Spleen (tissue), 11 donors: ENCODE results near the gene MEIS2. TPM values are rescaled to one million over a fixed set of nuclear protein-coding genes. Genes with fewer than 3 reads are reported as not detected.

Source experiments
- DNase-seq: peaks from one replicate; pipeline ENCODE4 v3.0.0-alpha.2; 2020
- H3K27ac ChIP-seq, 8 donors: fragments of 200-600 bp; sonication (generic) in 7 of 8; 1 replicate in 4 of 8; 2 replicates in 4 of 8; pipeline versions ENCODE4 v1.5.0 to v1.8.0; 2016 to 2021; ENCODE audit warnings: inconsistent platforms in 4 of 8, mild to moderate bottlenecking in 4 of 8, moderate library complexity in 1 of 8
- H3K27me3 ChIP-seq, 7 donors: fragments of 200-600 bp; sonication (generic) in 6 of 7; replicated peaks in 1 of 7; 1 replicate in 4 of 7; 2 replicates in 3 of 7; pipeline versions ENCODE4 v1.5.0 to v1.8.0; 2016 to 2021; ENCODE audit warnings: inconsistent platforms in 3 of 7, mild to moderate bottlenecking in 1 of 7
- H3K36me3 ChIP-seq, 6 donors: fragments of 200-600 bp; sonication (generic) in 5 of 6; 1 replicate in 4 of 6; 2 replicates in 2 of 6; pipeline versions ENCODE4 v1.5.0 to v1.8.0; 2016 to 2021; ENCODE audit warnings: inconsistent platforms in 2 of 6
- H3K4me1 ChIP-seq, 6 donors: fragments of 200-600 bp; sonication (generic) in 5 of 6; 1 replicate in 3 of 6; 2 replicates in 3 of 6; pipeline versions ENCODE4 v1.5.0 to v1.8.0; 2016 to 2021; ENCODE audit warnings: inconsistent platforms in 3 of 6
- H3K4me3 ChIP-seq, 8 donors: fragments of 200-600 bp; sonication (generic) in 7 of 8; 1 replicate in 4 of 8; 2 replicates in 4 of 8; pipeline versions ENCODE4 v1.5.0 to v1.8.0; 2016 to 2021; ENCODE audit warnings: inconsistent platforms in 4 of 8, mild to moderate bottlenecking in 4 of 8, moderate library complexity in 2 of 8
- H3K9me3 ChIP-seq, 8 donors: fragments of 200-600 bp; sonication (generic) in 7 of 8; 1 replicate in 4 of 8; 2 replicates in 4 of 8; pipeline versions ENCODE4 v1.5.0 to v1.8.0; 2016 to 2021; ENCODE audit warnings: inconsistent platforms in 4 of 8
- POLR2A ChIP-seq, 3 donors: fragments of 450-650 bp; IDR thresholded peaks; one replicate each; pipeline ENCODE4 v1.5.1; 2017; ENCODE audit warnings: antibody characterized with exemption in 3 of 3, mild to moderate bottlenecking in 1 of 3
- POLR2AphosphoS5 ChIP-seq, 3 donors: sonication (generic); formaldehyde crosslinking; IDR thresholded peaks; one replicate each; pipeline ENCODE4 v1.5.1; 2017; ENCODE audit warnings: antibody characterized with exemption in 3 of 3
- WGBS, 5 donors: extraction: QIAGEN DNeasy Blood & Tissue Kit in 3 of 5; methylation state at CpG; one replicate each; pipeline versions ENCODE4 v1.1.5 to v1.1.7; 2013 to 2018; 5-methylcytosine and 5-hydroxymethylcytosine counted together
- intact Hi-C: fragments of 100-400 bp; cut with DNase I; formaldehyde crosslinking; loops from one replicate; pipeline ENCODE4 v1.15.0; 2023; ENCODE audit warnings: low total_unique reads
- polyA plus RNA-seq, 3 donors: library from polyadenylated mRNA; stranded (reverse); fragments of 200-250 nt; gene quantifications; one replicate each; pipeline ENCODE4 v1.2.1, GENCODE V29; 2013
- total RNA-seq, 7 donors: library from RNA; depleted of rRNA in 3 of 7; stranded (reverse); fragments of >200 nt in 3 of 7; fragmentation: NEBNext Ultra II Directional in 4 of 7; extraction: Animal tissue kit (Norgen Biotek cat#: 25700) in 4 of 7; gene quantifications; one replicate each; pipeline versions ENCODE4 v1.1.0 to v1.2.1, GENCODE V29; 2016 to 2021
- TF ChIP-seq, protein P1 (sequence below), 11 experiments: fragments of 200-600 bp in 7 of 11; fragments of 450-650 bp in 4 of 11; sonication (generic) in 4 of 11; IDR thresholded peaks in 8 of 11; conservative IDR thresholded peaks in 3 of 11; 1 replicate in 7 of 11; 2 replicates in 4 of 11; pipeline versions ENCODE4 v1.4.0 to v1.8.0; 2016 to 2021; ENCODE audit warnings: antibody characterized with exemption in 11 of 11, inconsistent platforms in 4 of 11, mild to moderate bottlenecking in 1 of 11
- donor health status: healthy with polysubstance abuse.
- donor health status: DM: no; HTN: no; CAD: no; lungs with moderate emphysema.
- donor health status: DM: no; HTN: no; CAD: no.
- donor health status: Bipolar disorder and iron deficiency.
- donor health status: healthy.
- donor health status: DM: no; HTN: no; CAD: no.
- donor health status: DM: yes; HTN: yes; CAD: no.

The MEIS2 gene
- total and polyA plus RNA-seq, 10 donors = 2.6 to 57.2 (median 23.5) TPM

- DNase-seq = no peak
- Histone ChIP-seq H3K27ac (no peak overlapping the region), H3K4me3 (no peak overlapping the region), H3K27me3 (no peaks in the 10 kb centered on the region), H3K4me1 (peaks cover 0 to 5% (median 0%) of the 10 kb centered on the region in 6 donors), H3K9me3 (no peaks in the 10 kb centered on the region), H3K36me3 (no peaks in the 10 kb centered on the region)
- intact Hi-C loops = no loop called here
- 66 to 71% (median 68%) methylated on average over 5 of the region's 5 CpGs for WGBS, 5 donors
- TF ChIP-seq, protein P1, sequence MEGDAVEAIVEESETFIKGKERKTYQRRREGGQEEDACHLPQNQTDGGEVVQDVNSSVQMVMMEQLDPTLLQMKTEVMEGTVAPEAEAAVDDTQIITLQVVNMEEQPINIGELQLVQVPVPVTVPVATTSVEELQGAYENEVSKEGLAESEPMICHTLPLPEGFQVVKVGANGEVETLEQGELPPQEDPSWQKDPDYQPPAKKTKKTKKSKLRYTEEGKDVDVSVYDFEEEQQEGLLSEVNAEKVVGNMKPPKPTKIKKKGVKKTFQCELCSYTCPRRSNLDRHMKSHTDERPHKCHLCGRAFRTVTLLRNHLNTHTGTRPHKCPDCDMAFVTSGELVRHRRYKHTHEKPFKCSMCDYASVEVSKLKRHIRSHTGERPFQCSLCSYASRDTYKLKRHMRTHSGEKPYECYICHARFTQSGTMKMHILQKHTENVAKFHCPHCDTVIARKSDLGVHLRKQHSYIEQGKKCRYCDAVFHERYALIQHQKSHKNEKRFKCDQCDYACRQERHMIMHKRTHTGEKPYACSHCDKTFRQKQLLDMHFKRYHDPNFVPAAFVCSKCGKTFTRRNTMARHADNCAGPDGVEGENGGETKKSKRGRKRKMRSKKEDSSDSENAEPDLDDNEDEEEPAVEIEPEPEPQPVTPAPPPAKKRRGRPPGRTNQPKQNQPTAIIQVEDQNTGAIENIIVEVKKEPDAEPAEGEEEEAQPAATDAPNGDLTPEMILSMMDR (IDR thresholded peaks at IDR 0.05 in 8 of 11, conservative IDR thresholded peaks at IDR 0.05 in 3 of 11) = no peak
- TF ChIP-seq POLR2AphosphoS5 (IDR thresholded peaks at IDR 0.05) = no peak
- TF ChIP-seq POLR2A (IDR thresholded peaks at IDR 0.05) = no peak
Observed at GRCh38 chr15:36905908-36906307, 194.4 kb downstream of the MEIS2 start.

GRCh38 chr15:36904715-36905114 is 195.6 kb downstream of the MEIS2 start:
- DNase-seq = no peak
- Histone ChIP-seq H3K27me3 (no peaks in the 10 kb centered on the region), H3K36me3 (no peaks in the 10 kb centered on the region), H3K4me3 (no peak overlapping the region), H3K4me1 (peaks cover 0 to 5% (median 0%) of the 10 kb centered on the region in 6 donors), H3K27ac (no peak overlapping the region), H3K9me3 (no peaks in the 10 kb centered on the region)
- TF ChIP-seq, protein P1 (IDR thresholded peaks at IDR 0.05 in 8 of 11, conservative IDR thresholded peaks at IDR 0.05 in 3 of 11) = no peak
- no peak for TF ChIP-seq POLR2AphosphoS5 (IDR thresholded peaks at IDR 0.05)
- TF ChIP-seq POLR2A (IDR thresholded peaks at IDR 0.05) = no peak
- intact Hi-C loops = no loop called here
- WGBS, 5 donors = 73 to 79% (median 77%) methylated on average over 3 of the region's 3 CpGs

- intact Hi-C loops = no loop called here
- TF ChIP-seq POLR2AphosphoS5 (IDR thresholded peaks at IDR 0.05) (no peak), POLR2A (IDR thresholded peaks at IDR 0.05) (no peak)
- TF ChIP-seq, protein P1 (IDR thresholded peaks at IDR 0.05 in 8 of 11, conservative IDR thresholded peaks at IDR 0.05 in 3 of 11) = no peak
Observed at GRCh38 chr15:36903922-36904556, 196.3 kb downstream of the MEIS2 start.

DNA sequence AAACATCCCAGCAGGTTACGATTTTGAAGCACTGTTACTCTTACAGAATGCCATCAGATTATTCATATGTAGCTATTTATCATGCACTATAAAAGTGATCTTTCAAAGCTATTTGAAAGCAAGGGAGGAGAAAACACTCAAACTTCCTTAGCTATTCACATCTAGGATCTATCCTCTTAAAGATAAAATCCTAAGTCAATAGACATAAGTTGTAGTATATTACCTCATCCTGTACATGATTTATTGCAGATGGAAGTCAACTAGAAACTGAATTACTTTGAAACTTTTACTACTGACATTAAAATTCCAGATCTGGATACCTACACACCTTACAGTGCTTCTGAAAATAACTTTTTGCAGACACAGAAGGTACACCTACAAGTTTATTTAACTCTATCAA is 197.2 kb downstream of the MEIS2 start:
- WGBS, 5 donors = 69 to 86% (median 76%) methylated on average over 1 of the region's 1 CpG
- Histone ChIP-seq H3K27me3 (no peaks in the 10 kb centered on the region), H3K4me3 (no peak overlapping the region), H3K9me3 (no peaks in the 10 kb centered on the region), H3K4me1 (peaks cover 0 to 5% (median 0%) of the 10 kb centered on the region in 6 donors), H3K36me3 (no peaks in the 10 kb centered on the region), H3K27ac (no peak overlapping the region)
- intact Hi-C loops = no loop called here
- no peak for DNase-seq
- no peak for TF ChIP-seq POLR2AphosphoS5 (IDR thresholded peaks at IDR 0.05)
- TF ChIP-seq, protein P1 (IDR thresholded peaks at IDR 0.05 in 8 of 11, conservative IDR thresholded peaks at IDR 0.05 in 3 of 11) = no peak
- TF ChIP-seq POLR2A (IDR thresholded peaks at IDR 0.05) = no peak

More at GRCh38 chr15:36903922-36904556, 196.3 kb downstream of the MEIS2 start:
- DNase-seq = no peak
- Histone ChIP-seq H3K4me3 (no peak overlapping the region), H3K36me3 (no peaks in the 10 kb centered on the region), H3K27ac (no peak overlapping the region), H3K9me3 (no peaks in the 10 kb centered on the region), H3K4me1 (peaks cover 0 to 5% (median 0%) of the 10 kb centered on the region in 6 donors), H3K27me3 (no peaks in the 10 kb centered on the region)
- 69 to 80% (median 75%) methylated on average over 5 of the region's 5 CpGs for WGBS, 5 donors
